Astrocyte (in vitro differentiated cells and primary cell): Measurements from ENCODE around the gene L1CAM. TPM values are rescaled to one million over a fixed set of nuclear protein-coding genes. Genes with fewer than 3 reads are reported as not detected.

Experiments
- DNase-seq: peaks from one replicate; pipeline ENCODE4 v3.0.0-alpha.2; 2010; ENCODE audit warnings: low read depth
- FAIRE-seq: peaks from 2 replicates; lab custom pipeline; 2011; peaks lifted over from hg19 to GRCh38; lab: Jason Lieb, UNC
- H2AFZ ChIP-seq: 2 replicates; pipeline ENCODE4 v1.6.0; 2012; ENCODE audit warnings: low read depth, low read length, inconsistent platforms
- H3K27ac ChIP-seq: 2 replicates; pipeline ENCODE4 v1.5.1; 2011; ENCODE audit warnings: low read depth, low read length, inconsistent platforms
- H3K27me3 ChIP-seq: 2 replicates; pipeline ENCODE4 v1.6.0; 2011; ENCODE audit warnings: low read length, inconsistent platforms; ENCODE audit not compliant: insufficient read depth
- H3K36me3 ChIP-seq: 2 replicates; pipeline ENCODE4 v1.5.1; 2011; ENCODE audit warnings: low read length, inconsistent platforms; ENCODE audit not compliant: insufficient read depth
- H3K4me1 ChIP-seq: 2 replicates; pipeline ENCODE4 v1.5.1; 2011; ENCODE audit warnings: low read length, inconsistent platforms; ENCODE audit not compliant: insufficient read depth
- H3K4me2 ChIP-seq: 2 replicates; pipeline ENCODE4 v1.6.0; 2012; ENCODE audit warnings: low read length, inconsistent platforms
- H3K4me3 ChIP-seq: 2 replicates; pipeline ENCODE4 v1.5.1; 2011; ENCODE audit warnings: low read depth, mild to moderate bottlenecking, low read length, inconsistent platforms; ENCODE audit not compliant: insufficient read depth
- H3K79me2 ChIP-seq: 2 replicates; pipeline ENCODE4 v1.6.0; 2012; ENCODE audit warnings: mild to moderate bottlenecking, low read length, inconsistent platforms; ENCODE audit not compliant: insufficient read depth
- H3K9ac ChIP-seq: 2 replicates; pipeline ENCODE4 v1.6.0; 2012; ENCODE audit warnings: mild to moderate bottlenecking, low read length, inconsistent platforms
- H3K9me3 ChIP-seq: 2 replicates; pipeline ENCODE4 v1.5.1; 2012; ENCODE audit warnings: low read depth, mild to moderate bottlenecking, low read length, inconsistent platforms; ENCODE audit not compliant: insufficient read depth
- H4K20me1 ChIP-seq: 2 replicates; pipeline ENCODE4 v1.6.0; 2012; ENCODE audit warnings: low read length, inconsistent platforms; ENCODE audit not compliant: insufficient read depth
- H3K27ac Mint-ChIP-seq: one replicate; pipeline ENCODE4 v1.8.0; 2021; ENCODE audit warnings: mild to moderate bottlenecking, mixed read lengths; ENCODE audit not compliant: unreplicated experiment
- H3K27me3 Mint-ChIP-seq: one replicate; pipeline ENCODE4 v1.8.0; 2021; ENCODE audit warnings: low read depth, mixed read lengths; ENCODE audit not compliant: unreplicated experiment
- H3K36me3 Mint-ChIP-seq: one replicate; pipeline ENCODE4 v1.8.0; 2021; ENCODE audit warnings: low read depth, mixed read lengths; ENCODE audit not compliant: unreplicated experiment
- H3K4me1 Mint-ChIP-seq: one replicate; pipeline ENCODE4 v1.8.0; 2021; ENCODE audit warnings: low read depth, mixed read lengths; ENCODE audit not compliant: unreplicated experiment
- H3K4me3 Mint-ChIP-seq: one replicate; pipeline ENCODE4 v1.8.0; 2021; ENCODE audit warnings: mild to moderate bottlenecking, moderate library complexity, mixed read lengths; ENCODE audit not compliant: unreplicated experiment
- H3K9me3 Mint-ChIP-seq: one replicate; pipeline ENCODE4 v1.8.0; 2021; ENCODE audit warnings: mild to moderate bottlenecking, mixed read lengths; ENCODE audit not compliant: unreplicated experiment
- EZH2 ChIP-seq: IDR thresholded peaks from 2 replicates; pipeline ENCODE4 v1.6.1; 2012; ENCODE audit warnings: mild to moderate bottlenecking, low read length, inconsistent platforms; ENCODE audit not compliant: insufficient read depth
- total RNA-seq: library from RNA; stranded (reverse); gene quantifications from 2 replicates; pipeline ENCODE4 v1.2.1, GENCODE V29; 2021
- TF ChIP-seq, protein P1 (sequence below): IDR thresholded peaks from 2 replicates; pipeline ENCODE4 v1.5.1; 2011; ENCODE audit warnings: low read depth, mild to moderate bottlenecking, inconsistent platforms, low read length, moderate library complexity; ENCODE audit not compliant: insufficient read depth

L1CAM gene
- total RNA-seq, 1 donor from 2014 or later: 347 TPM

DNA sequence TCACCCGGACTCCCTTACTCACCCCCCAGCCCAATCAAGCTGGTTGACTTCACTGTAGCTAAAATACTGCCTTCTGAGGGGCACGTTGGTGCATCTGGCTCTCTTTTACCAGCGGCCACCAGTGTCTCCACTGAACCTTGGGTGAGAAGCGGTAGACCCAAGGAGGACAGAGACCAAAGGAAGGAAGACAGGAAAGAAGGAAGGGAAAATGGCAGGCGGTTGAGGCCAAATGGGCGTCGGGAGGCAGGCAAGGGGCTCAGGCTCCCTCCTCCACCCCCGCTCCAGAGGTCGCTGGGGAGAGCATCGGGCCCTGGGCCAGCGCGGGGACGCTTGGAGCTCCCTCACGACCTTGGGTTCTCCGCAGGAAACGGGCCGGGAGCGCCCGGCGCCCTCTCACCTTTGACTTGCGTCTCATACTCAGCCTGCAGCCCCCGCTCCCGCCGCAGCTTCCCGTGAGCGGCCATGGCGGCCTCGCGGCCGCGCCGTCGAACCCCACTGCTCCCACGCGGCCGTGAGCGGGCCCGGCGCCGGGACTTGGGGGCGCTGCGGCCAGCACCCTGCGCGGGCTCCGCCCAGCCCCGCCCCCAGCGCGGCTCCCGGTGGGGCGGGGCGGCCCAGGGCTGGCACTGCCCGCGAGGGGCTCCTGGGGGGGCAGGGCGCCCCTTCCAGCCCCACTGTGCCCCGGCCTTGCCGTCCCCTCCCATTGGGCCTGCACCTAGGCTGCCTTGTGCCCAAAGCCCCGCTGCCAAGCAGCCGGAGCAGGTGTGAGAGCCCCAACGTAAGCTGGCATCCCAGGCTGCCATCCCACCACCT is 40.0 kb upstream of the L1CAM start, which contains the start of gene ARHGAP4:
TSS of gene ARHGAP4 (minus strand) at position 526 of the 813 bp plus-strand sequence. CDS start at position 464, 62 bp downstream.
- FAIRE-seq (no peak), DNase-seq (no peak)
- Mint-ChIP-seq H3K9me3 (no peaks in the 10 kb centered on the region), H3K27ac (peak within 1 kb of the TSS; percentile 75), H3K36me3 (no peaks in the 10 kb centered on the region), H3K4me1 (no peaks in the 10 kb centered on the region), H3K27me3 (no peaks in the 10 kb centered on the region), H3K4me3 (no peak within 1 kb of the TSS)
- no peaks in the 10 kb centered on the region for H3K79me2 ChIP-seq
- no peaks in the 10 kb centered on the region for H3K36me3 ChIP-seq
- no peak within 1 kb of the TSS for H3K27ac ChIP-seq
- no peaks in the 10 kb centered on the region for H3K9me3 ChIP-seq
- H2AFZ ChIP-seq: no peak within 1 kb of the TSS
- H3K4me2 ChIP-seq: peak within 1 kb of the TSS; percentile 89
- TF ChIP-seq, protein P1, sequence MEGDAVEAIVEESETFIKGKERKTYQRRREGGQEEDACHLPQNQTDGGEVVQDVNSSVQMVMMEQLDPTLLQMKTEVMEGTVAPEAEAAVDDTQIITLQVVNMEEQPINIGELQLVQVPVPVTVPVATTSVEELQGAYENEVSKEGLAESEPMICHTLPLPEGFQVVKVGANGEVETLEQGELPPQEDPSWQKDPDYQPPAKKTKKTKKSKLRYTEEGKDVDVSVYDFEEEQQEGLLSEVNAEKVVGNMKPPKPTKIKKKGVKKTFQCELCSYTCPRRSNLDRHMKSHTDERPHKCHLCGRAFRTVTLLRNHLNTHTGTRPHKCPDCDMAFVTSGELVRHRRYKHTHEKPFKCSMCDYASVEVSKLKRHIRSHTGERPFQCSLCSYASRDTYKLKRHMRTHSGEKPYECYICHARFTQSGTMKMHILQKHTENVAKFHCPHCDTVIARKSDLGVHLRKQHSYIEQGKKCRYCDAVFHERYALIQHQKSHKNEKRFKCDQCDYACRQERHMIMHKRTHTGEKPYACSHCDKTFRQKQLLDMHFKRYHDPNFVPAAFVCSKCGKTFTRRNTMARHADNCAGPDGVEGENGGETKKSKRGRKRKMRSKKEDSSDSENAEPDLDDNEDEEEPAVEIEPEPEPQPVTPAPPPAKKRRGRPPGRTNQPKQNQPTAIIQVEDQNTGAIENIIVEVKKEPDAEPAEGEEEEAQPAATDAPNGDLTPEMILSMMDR: no peak
- no peak for TF ChIP-seq EZH2
- H3K9ac ChIP-seq: peak within 1 kb of the TSS; percentile 89
- peaks cover 8% of the 10 kb centered on the region for H3K4me1 ChIP-seq
- H3K27me3 ChIP-seq: no peaks in the 10 kb centered on the region
- H4K20me1 ChIP-seq: no peaks in the 10 kb centered on the region
- H3K4me3 ChIP-seq: no peak within 1 kb of the TSS

GRCh38 chrX:153925387-153925738 is 39.4 kb upstream of the L1CAM start:
- no peaks in the 10 kb centered on the region for H3K79me2 ChIP-seq
- no peaks in the 10 kb centered on the region for H3K36me3 ChIP-seq
- no peaks in the 10 kb centered on the region for H4K20me1 ChIP-seq
- H2AFZ ChIP-seq: no peak overlapping the region
- Mint-ChIP-seq H3K36me3 (no peaks in the 10 kb centered on the region), H3K27me3 (no peaks in the 10 kb centered on the region), H3K4me3 (no peak overlapping the region), H3K27ac (no peak overlapping the region), H3K9me3 (no peaks in the 10 kb centered on the region), H3K4me1 (no peaks in the 10 kb centered on the region)
- H3K27me3 ChIP-seq: no peaks in the 10 kb centered on the region
- no peak overlapping the region for H3K4me3 ChIP-seq
- FAIRE-seq (no peak), DNase-seq (no peak)
- no peak overlapping the region for H3K9ac ChIP-seq
- H3K27ac ChIP-seq: no peak overlapping the region
- H3K4me1 ChIP-seq: peaks cover 8% of the 10 kb centered on the region
- no peak overlapping the region for H3K4me2 ChIP-seq
- H3K9me3 ChIP-seq: no peaks in the 10 kb centered on the region
- TF ChIP-seq, protein P1: no peak
- TF ChIP-seq EZH2: no peak
